HG03342 (cell line): ENCODE data around the gene CDO1.

ENCODE experiments used
- ATAC-seq: cut with Tn5 transposase; IDR thresholded peaks from one replicate; pipeline ENCODE4 v1.9.1; 2021; ENCODE audit warnings: mild to moderate bottlenecking, moderate library complexity; ENCODE audit not compliant: unreplicated experiment

CDO1 gene

GRCh38 chr5:115795700-115796099 is 20.8 kb downstream of the CDO1 start:
- ATAC-seq, result no peak

GRCh38 chr5:115788440-115788839 is 28.0 kb downstream of the CDO1 start:
- no peak for ATAC-seq

- ATAC-seq, result no peak
These were observed 29.0 kb downstream of the CDO1 start for GRCh38 chr5:115787426-115787825.

GRCh38 chr5:115785381-115786065 is 30.9 kb downstream of the CDO1 start:
- ATAC-seq, result no peak

- no peak for ATAC-seq
These were observed 38.0 kb downstream of the CDO1 start for GRCh38 chr5:115778417-115778816.

- ATAC-seq, result no peak
These were observed 39.5 kb downstream of the CDO1 start for GRCh38 chr5:115776989-115777388.

GRCh38 chr5:115775999-115776398 is 40.5 kb downstream of the CDO1 start:
- ATAC-seq, result no peak

- ATAC-seq, result no peak
These were observed 41.8 kb downstream of the CDO1 start for GRCh38 chr5:115774684-115775083.

GRCh38 chr5:115772731-115773475 is 43.6 kb downstream of the CDO1 start:
- ATAC-seq, result no peak

- no peak for ATAC-seq
These were observed 46.0 kb downstream of the CDO1 start for GRCh38 chr5:115770466-115770865.

GRCh38 chr5:115767424-115767823 is 49.0 kb downstream of the CDO1 start:
- no peak for ATAC-seq

- ATAC-seq, result no peak
These were observed 49.9 kb downstream of the CDO1 start for GRCh38 chr5:115766608-115767007.

GRCh38 chr5:115758356-115758755 is 58.1 kb downstream of the CDO1 start:
- ATAC-seq, result no peak

- ATAC-seq, result no peak
These were observed 60.8 kb downstream of the CDO1 start for GRCh38 chr5:115755675-115756074.
